HepG2 (cell line): ENCODE measurements around the gene MRPL51. TPM values are rescaled to one million over a fixed set of nuclear protein-coding genes. Genes with fewer than 3 reads are reported as not detected.

Source experiments
- ATAC-seq: fragments of 200-7000 bp; cut with Tn5 transposase; 3 replicates; pipeline ENCODE4 v1.9.1; 2020; ENCODE audit warnings: mild to moderate bottlenecking, moderate library complexity
- BruUV-seq: library from RNA; stranded (reverse); fragments of 400-500 nt; replicated peaks from 2 replicates; lab custom pipeline; 2021; lab: Mats Ljungman, UMichigan
- CTCF ChIA-PET: fragments of 300-600 bp; formaldehyde crosslinking; extraction: SDS; loops from one replicate; lab custom pipeline; 2021; ENCODE audit warnings: low total read pairs, inconsistent platforms, low intra/inter-chr PET ratio; lab: Yijun Ruan, JAX
- POLR2A ChIA-PET: fragments of 350-600 bp; sonication (Branson Sonifier 250); formaldehyde crosslinking; loops from one replicate; lab custom pipeline; 2020; ENCODE audit warnings: antibody characterized with exemption, inconsistent platforms; lab: Yijun Ruan, JAX
- DNase-seq: peaks from one replicate; pipeline ENCODE4 v3.0.0-alpha.2; 2015; ENCODE audit warnings: low spot score
- FAIRE-seq: peaks from 3 replicates; lab custom pipeline; 2011; peaks lifted over from hg19 to GRCh38; lab: Jason Lieb, UNC
- H2AFZ ChIP-seq: one replicate; pipeline ENCODE4 v1.6.1; 2011; ENCODE audit warnings: low read length, inconsistent platforms
- H3K27ac ChIP-seq: fragments of 300-600 bp; 3 replicates; pipeline ENCODE4 v1.8.0; 2011; ENCODE audit warnings: mixed run types, mild to moderate bottlenecking, mixed read lengths, low read length, inconsistent platforms; ENCODE audit not compliant: insufficient read depth; ENCODE audit errors: extremely low read length
- H3K27me3 ChIP-seq, 2 experiments: fragments of 200-600 bp in 1 of 2; 2 replicates in 1 of 2; 3 replicates in 1 of 2; pipeline versions ENCODE4 v1.6.0 to v1.8.0; 2011; ENCODE audit warnings: low read length in 2 of 2, mild to moderate bottlenecking in 2 of 2, moderate library complexity in 2 of 2, inconsistent platforms in 1 of 2; ENCODE audit not compliant: insufficient read depth in 2 of 2, control insufficient read depth in 1 of 2
- H3K36me3 ChIP-seq, 2 experiments: fragments of 200-600 bp in 1 of 2; replicated peaks in 1 of 2; 2 replicates in 1 of 2; 3 replicates in 1 of 2; pipeline versions ENCODE4 v1.5.1 to v1.8.0; 2011; ENCODE audit warnings: low read length in 2 of 2, inconsistent platforms in 1 of 2; ENCODE audit not compliant: insufficient read depth in 2 of 2, control insufficient read depth in 1 of 2
- H3K4me1 ChIP-seq: 2 replicates; pipeline ENCODE4 v1.5.1; 2012; ENCODE audit warnings: low read length, inconsistent platforms; ENCODE audit not compliant: insufficient read depth
- H3K4me2 ChIP-seq: 2 replicates; pipeline ENCODE4 v1.6.0; 2011; ENCODE audit warnings: low read depth, low read length, inconsistent platforms
- H3K4me3 ChIP-seq, 3 experiments: fragments of 200-600 bp in 1 of 3; sonication (generic), shearing (Covaris generic) in 1 of 3; replicated peaks in 1 of 3; 2 replicates each; pipeline ENCODE4 v1.5.1; 2011 to 2016; ENCODE audit warnings: low read length in 3 of 3, inconsistent platforms in 2 of 3, low read depth in 2 of 3, mild to moderate bottlenecking in 2 of 3, control low read depth in 1 of 3, mixed read lengths in 1 of 3; ENCODE audit not compliant: insufficient read depth in 1 of 3
- H3K79me2 ChIP-seq: one replicate; pipeline ENCODE4 v1.6.1; 2011; ENCODE audit warnings: low read length, inconsistent platforms; ENCODE audit not compliant: insufficient read depth
- H3K9ac ChIP-seq: 2 replicates; pipeline ENCODE4 v1.6.0; 2011; ENCODE audit warnings: mild to moderate bottlenecking, low read depth, low read length, inconsistent platforms; ENCODE audit not compliant: insufficient read depth
- H3K9me3 ChIP-seq: 2 replicates; pipeline ENCODE4 v1.5.1; 2012; ENCODE audit warnings: mild to moderate bottlenecking, low read length
- H4K20me1 ChIP-seq: 2 replicates; pipeline ENCODE4 v1.6.0; 2011; ENCODE audit warnings: inconsistent platforms, mild to moderate bottlenecking, low read length, moderate library complexity; ENCODE audit not compliant: insufficient read depth
- ATF3 ChIP-seq: sonication (generic); formaldehyde crosslinking; IDR thresholded peaks from 2 replicates; pipeline ENCODE4 v1.4.0; 2020; ENCODE audit warnings: missing genetic modification reagents
- ATF7 ChIP-seq, 2 experiments: fragments of 450-650 bp in 1 of 2; sonication (generic) in 1 of 2; formaldehyde crosslinking in 1 of 2; IDR thresholded peaks; 2 replicates each; pipeline versions ENCODE4 v1.4.0 to v1.6.1; 2016 to 2020; ENCODE audit warnings: antibody characterized with exemption in 1 of 2, mild to moderate bottlenecking in 1 of 2, missing genetic modification reagents in 1 of 2
- BCL6 ChIP-seq: IDR thresholded peaks from 2 replicates; pipeline ENCODE4 v1.6.1; 2016; ENCODE audit warnings: missing genetic modification reagents, missing compliant biosample characterization
- CEBPB ChIP-seq: IDR thresholded peaks from 2 replicates; pipeline ENCODE4 v1.6.1; 2011; ENCODE audit warnings: low read depth, low read length, improper control_type of control experiment, borderline replicate concordance
- CEBPG ChIP-seq: IDR thresholded peaks from 2 replicates; pipeline ENCODE4 v1.6.1; 2016
- GABPA ChIP-seq, 2 experiments: IDR thresholded peaks; 2 replicates each; pipeline ENCODE4 v1.6.1; 2011 to 2016; ENCODE audit warnings: low read depth in 2 of 2, low read length in 1 of 2, missing biosample characterization in 1 of 2, missing genetic modification characterization in 1 of 2
- HNF1A ChIP-seq, 2 experiments: sonication (generic) in 1 of 2; formaldehyde crosslinking in 1 of 2; IDR thresholded peaks; 2 replicates each; pipeline versions ENCODE4 v1.4.0 to v1.6.1; 2016 to 2020; ENCODE audit warnings: borderline replicate concordance in 1 of 2, low read depth in 1 of 2, mild to moderate bottlenecking in 1 of 2, missing genetic modification reagents in 1 of 2
- NR2F2 ChIP-seq: IDR thresholded peaks from 2 replicates; pipeline ENCODE4 v1.6.1; 2012; ENCODE audit warnings: low read depth, inconsistent platforms, borderline replicate concordance
- ZFY ChIP-seq: sonication (generic); formaldehyde crosslinking; IDR thresholded peaks from 2 replicates; pipeline ENCODE4 v1.4.0; 2020; ENCODE audit warnings: missing genetic modification reagents
- ZNF101 ChIP-seq: sonication (generic); formaldehyde crosslinking; IDR thresholded peaks from 2 replicates; pipeline ENCODE4 v1.4.0; 2020; ENCODE audit warnings: mild to moderate bottlenecking, low read depth, missing genetic modification reagents, borderline replicate concordance
- ZNF230 ChIP-seq: sonication (generic); formaldehyde crosslinking; IDR thresholded peaks from 2 replicates; pipeline ENCODE4 v1.4.0; 2020; ENCODE audit warnings: mild to moderate bottlenecking, missing genetic modification reagents
- ZNF275 ChIP-seq: sonication (generic); formaldehyde crosslinking; IDR thresholded peaks from 2 replicates; pipeline ENCODE4 v1.8.0; 2022; ENCODE audit warnings: missing genetic modification reagents, mild to moderate bottlenecking, inconsistent platforms, borderline replicate concordance
- ZNF460 ChIP-seq: sonication (generic); formaldehyde crosslinking; IDR thresholded peaks from 2 replicates; pipeline ENCODE4 v1.5.1; 2020; ENCODE audit warnings: missing genetic modification reagents, mild to moderate bottlenecking, borderline replicate concordance
- ZNF501 ChIP-seq: sonication (generic); formaldehyde crosslinking; IDR thresholded peaks from 2 replicates; pipeline ENCODE4 v1.5.1; 2020; ENCODE audit warnings: mild to moderate bottlenecking, moderate library complexity, missing genetic modification reagents
- ZNF569 ChIP-seq: sonication (generic); formaldehyde crosslinking; IDR thresholded peaks from 2 replicates; pipeline ENCODE4 v1.5.0; 2020; ENCODE audit warnings: mild to moderate bottlenecking, missing genetic modification reagents, moderate library complexity, borderline replicate concordance
- ZNF737 ChIP-seq: sonication (generic); formaldehyde crosslinking; IDR thresholded peaks from 2 replicates; pipeline ENCODE4 v1.5.0; 2020; ENCODE audit warnings: missing genetic modification reagents, mild to moderate bottlenecking, borderline replicate concordance
- WGBS: methylation state at CpG from one replicate; pipeline ENCODE4 v1.1.6; 2017; ENCODE audit warnings: low lambda C conversion rate; 5-methylcytosine and 5-hydroxymethylcytosine counted together
- in situ Hi-C: cut with HindIII; loops from 2 replicates; pipeline ENCODE4 v1.10.0; 2017; ENCODE audit warnings: low pct_unique_long_range_greater_than_20kb; ENCODE audit not compliant: extremely low pct_ligation_motif_present
- intact Hi-C: fragments of 100-400 bp; cut with micrococcal nuclease; formaldehyde crosslinking; loops from one replicate; pipeline ENCODE4 v1.10.0; 2022; ENCODE audit not compliant: unreplicated experiment
- polyA plus RNA-seq, 8 experiments: library from polyadenylated mRNA; depleted of rRNA in 3 of 8; stranded (reverse) in 7 of 8; unstranded in 1 of 8; fragments of >200 nt; fragmentation: Illumina TruSeq in 4 of 8; extraction: Trizol in 4 of 8; gene quantifications; 2 replicates each; pipeline versions ENCODE4 v1.2.1 to v1.2.3, GENCODE V29; 2011 to 2016; ENCODE audit warnings: low read depth in 4 of 8, missing spikeins in 1 of 8, mixed read lengths in 1 of 8; ENCODE audit not compliant: insufficient read depth in 1 of 8
- total RNA-seq, 5 experiments: library from RNA; depleted of rRNA; stranded (reverse); fragments of >200 nt; fragmentation: Illumina TruSeq; extraction: Trizol; gene quantifications; 2 replicates each; pipeline ENCODE4 v1.2.3, GENCODE V29; 2016; ENCODE audit warnings: low read depth in 1 of 5

Gene MRPL51
- total and polyA plus RNA-seq, 2 of the 13 experiments (the other 11 are each of a cell fraction or from before 2014, with no cell fraction given): 64.8 to 278 TPM

- Histone ChIP-seq H3K36me3 (no peaks in the 10 kb centered on the region), H3K27me3 (no peaks in the 10 kb centered on the region; a peak in 1 of 5 replicates), H4K20me1 (no peaks in the 10 kb centered on the region), H3K9me3 (no peaks in the 10 kb centered on the region), H3K4me1 (peaks cover 33% of the 10 kb centered on the region), H3K27ac (no peak overlapping the region), H3K9ac (no peak overlapping the region), H3K4me3 (no peak overlapping the region), H3K4me2 (no peak overlapping the region), H2AFZ (no peak overlapping the region), H3K79me2 (no peaks in the 10 kb centered on the region)
- FAIRE-seq (no peak), ATAC-seq (no peak), DNase-seq (no peak)
- in situ Hi-C loops (no loop called here), intact Hi-C loops (no loop called here)
- POLR2A ChIA-PET: interaction anchor here (1.7 to 1.8 kb wide), 2 partner anchors 9 to 28 kb away, joined by 6 to 7 read pairs; partner anchors contain the start of genes TAPBPL and VAMP1
- CTCF ChIA-PET: no interaction called here
- BruUV-seq: no TSS peak
- WGBS: 63% methylated on average over 9 of the region's 9 CpGs
- TF ChIP-seq BCL6 (CRISPR knock-in tag) (no peak), ZNF501 (CRISPR knock-in tag) (no peak), ZNF230 (CRISPR knock-in tag) (no peak), CEBPB (peak; percentile 38; the same call in 1 of the 2 replicates), ATF3 (CRISPR knock-in tag) (no peak), GABPA (IDR thresholded peaks at IDR 0.05; ENCODE audit: low read depth, low read length) (no peak), GABPA (CRISPR knock-in tag; IDR thresholded peaks at IDR 0.05; ENCODE audit: low read depth) (no peak), HNF1A (IDR thresholded peaks at IDR 0.05; ENCODE audit: low read depth) (no peak), HNF1A (CRISPR knock-in tag; IDR thresholded peaks at IDR 0.05; ENCODE audit: borderline replicate concordance) (no peak), ZNF460 (CRISPR knock-in tag) (peak; percentile 51; the same call in 1 of the 2 replicates), ZFY (CRISPR knock-in tag) (no peak), ATF7 (IDR thresholded peaks at IDR 0.05) (peak; percentile 45; the same call in 1 of the 2 replicates), ATF7 (CRISPR knock-in tag; IDR thresholded peaks at IDR 0.05) (no peak), ZNF101 (CRISPR knock-in tag) (no peak), ZNF569 (CRISPR knock-in tag) (no peak), ZNF737 (CRISPR knock-in tag) (no peak), NR2F2 (no peak), ZNF275 (CRISPR knock-in tag) (no peak), CEBPG (0 out of 2 replicates have a peak, but pooled peaks have one; percentile 29)
These were observed 50.2 kb downstream of the MRPL51 start for GRCh38 chr12:6442836-6443235.
